HEK293 (cell line): ENCODE data around the gene DLG2.

Source experiments
- CTCF ChIA-PET: fragments of 350-600 bp; formaldehyde crosslinking; extraction: SDS; loops from one replicate; lab custom pipeline; 2021; ENCODE audit warnings: antibody characterized with exemption; lab: Yijun Ruan, JAX
- POLR2A ChIA-PET: fragments of 300-600 bp; formaldehyde crosslinking; extraction: SDS; loops from one replicate; lab custom pipeline; 2020; ENCODE audit warnings: antibody characterized with exemption, inconsistent platforms; lab: Yijun Ruan, JAX
- H3K27ac ChIP-seq: fragments of 200-500 bp; sonication (Bioruptor generic); 2 replicates; pipeline ENCODE4 v1.5.1; 2014; ENCODE audit warnings: low read depth, low read length, control low read depth, inconsistent platforms; ENCODE audit errors: extremely low read depth
- H3K36me3 ChIP-seq, 2 experiments: fragments of 200-500 bp in 1 of 2; sonication (Bioruptor generic) in 1 of 2; 1 replicate in 1 of 2; 2 replicates in 1 of 2; pipeline ENCODE4 v1.5.1; 2014 to 2017; ENCODE audit warnings: inconsistent platforms in 2 of 2, low read length in 2 of 2; ENCODE audit not compliant: control insufficient read depth in 2 of 2, insufficient read depth in 1 of 2
- H3K4me1 ChIP-seq: fragments of 200-500 bp; sonication (Bioruptor generic); 2 replicates; pipeline ENCODE4 v1.5.1; 2014; ENCODE audit warnings: mild to moderate bottlenecking, low read length, inconsistent platforms; ENCODE audit not compliant: control insufficient read depth, insufficient read depth
- H3K4me3 ChIP-seq: 2 replicates; pipeline ENCODE4 v1.5.1; 2011; ENCODE audit warnings: low read depth, mild to moderate bottlenecking, control low read depth, low read length, moderate library complexity
- H3K9me3 ChIP-seq: fragments of 200-500 bp; sonication (Bioruptor generic); 2 replicates; pipeline ENCODE4 v1.5.1; 2014; ENCODE audit warnings: low read depth, low read length, inconsistent platforms; ENCODE audit not compliant: control insufficient read depth, insufficient read depth
- BCL11B ChIP-seq: fragments of 450-650 bp; formaldehyde crosslinking; IDR thresholded peaks from 2 replicates; pipeline ENCODE4 v1.5.1; 2016; ENCODE audit warnings: low read depth, missing biosample characterization, missing genetic modification characterization
- EGR2 ChIP-seq: fragments of 450-650 bp; formaldehyde crosslinking; IDR thresholded peaks from 2 replicates; pipeline ENCODE4 v1.5.1; 2016; ENCODE audit warnings: low read depth, missing biosample characterization, missing genetic modification characterization
- KLF9 ChIP-seq: fragments of 450-650 bp; formaldehyde crosslinking; IDR thresholded peaks from 2 replicates; pipeline ENCODE4 v1.5.1; 2016; ENCODE audit warnings: missing biosample characterization, missing genetic modification characterization, low read depth
- PRDM6 ChIP-seq: fragments of 450-650 bp; formaldehyde crosslinking; IDR thresholded peaks from 2 replicates; pipeline ENCODE4 v1.5.1; 2017; ENCODE audit warnings: missing biosample characterization, missing genetic modification characterization
- REPIN1 ChIP-seq: fragments of 450-650 bp; formaldehyde crosslinking; IDR thresholded peaks from 2 replicates; pipeline ENCODE4 v1.5.1; 2017; ENCODE audit warnings: missing biosample characterization, missing genetic modification characterization, low read depth
- SP2 ChIP-seq: fragments of 450-650 bp; formaldehyde crosslinking; IDR thresholded peaks from 2 replicates; pipeline ENCODE4 v1.5.1; 2016; ENCODE audit warnings: missing biosample characterization, missing genetic modification characterization
- YY1 ChIP-seq: fragments of 450-650 bp; formaldehyde crosslinking; IDR thresholded peaks from 2 replicates; pipeline ENCODE4 v1.5.1; 2018; ENCODE audit warnings: missing biosample characterization, missing genetic modification characterization
- ZBTB17 ChIP-seq: fragments of 450-650 bp; formaldehyde crosslinking; IDR thresholded peaks from 2 replicates; pipeline ENCODE4 v1.5.1; 2016; ENCODE audit warnings: missing biosample characterization, missing genetic modification characterization
- ZFHX2 ChIP-seq: fragments of 450-650 bp; formaldehyde crosslinking; conservative IDR thresholded peaks from 2 replicates; pipeline ENCODE4 v1.5.1; 2016; ENCODE audit warnings: missing biosample characterization, missing genetic modification characterization
- ZNF10 ChIP-seq: fragments of 450-650 bp; formaldehyde crosslinking; IDR thresholded peaks from 2 replicates; pipeline ENCODE4 v1.5.1; 2017; ENCODE audit warnings: missing biosample characterization, missing genetic modification characterization
- ZNF121 ChIP-seq: fragments of 450-650 bp; formaldehyde crosslinking; IDR thresholded peaks from 2 replicates; pipeline ENCODE4 v1.5.1; 2016; ENCODE audit warnings: missing biosample characterization, missing genetic modification characterization
- ZNF138 ChIP-seq: fragments of 450-650 bp; formaldehyde crosslinking; IDR thresholded peaks from 2 replicates; pipeline ENCODE4 v1.5.1; 2016; ENCODE audit warnings: missing biosample characterization, missing genetic modification characterization, borderline replicate concordance
- ZNF157 ChIP-seq: fragments of 450-650 bp; formaldehyde crosslinking; IDR thresholded peaks from 2 replicates; pipeline ENCODE4 v1.5.1; 2016; ENCODE audit warnings: missing biosample characterization, missing genetic modification characterization
- ZNF169 ChIP-seq: fragments of 450-650 bp; formaldehyde crosslinking; IDR thresholded peaks from 2 replicates; pipeline ENCODE4 v1.5.1; 2016; ENCODE audit warnings: missing biosample characterization, missing genetic modification characterization
- ZNF24 ChIP-seq: fragments of 450-650 bp; formaldehyde crosslinking; IDR thresholded peaks from 2 replicates; pipeline ENCODE4 v1.5.1; 2016; ENCODE audit warnings: missing biosample characterization, missing genetic modification characterization
- ZNF266 ChIP-seq: fragments of 450-650 bp; formaldehyde crosslinking; IDR thresholded peaks from 2 replicates; pipeline ENCODE4 v1.5.1; 2016; ENCODE audit warnings: missing biosample characterization, missing genetic modification characterization, low read depth
- ZNF324 ChIP-seq: fragments of 450-650 bp; formaldehyde crosslinking; IDR thresholded peaks from 2 replicates; pipeline ENCODE4 v1.5.1; 2016; ENCODE audit warnings: missing biosample characterization, missing genetic modification characterization
- ZNF488 ChIP-seq: fragments of 450-650 bp; formaldehyde crosslinking; IDR thresholded peaks from 2 replicates; pipeline ENCODE4 v1.5.1; 2016; ENCODE audit warnings: missing biosample characterization, missing genetic modification characterization
- ZNF548 ChIP-seq: fragments of 450-650 bp; formaldehyde crosslinking; IDR thresholded peaks from 2 replicates; pipeline ENCODE4 v1.5.1; 2016; ENCODE audit warnings: missing biosample characterization, missing genetic modification characterization
- ZNF704 ChIP-seq: fragments of 450-650 bp; formaldehyde crosslinking; IDR thresholded peaks from 2 replicates; pipeline ENCODE4 v1.5.1; 2016; ENCODE audit warnings: missing biosample characterization, missing genetic modification characterization
- TF ChIP-seq, protein P1 (sequence below): fragments of 450-650 bp; formaldehyde crosslinking; IDR thresholded peaks from 2 replicates; pipeline ENCODE4 v1.5.1; 2016; ENCODE audit warnings: missing biosample characterization, missing genetic modification characterization
- TF ChIP-seq, protein P2 (sequence below): fragments of 450-650 bp; formaldehyde crosslinking; IDR thresholded peaks from 2 replicates; pipeline ENCODE4 v1.5.1; 2016; ENCODE audit warnings: missing biosample characterization, missing genetic modification characterization
- TF ChIP-seq, protein P3 (sequence below): fragments of 450-650 bp; formaldehyde crosslinking; IDR thresholded peaks from 2 replicates; pipeline ENCODE4 v1.5.1; 2017; ENCODE audit warnings: missing biosample characterization, missing genetic modification characterization

Gene DLG2

GRCh38 chr11:83613767-83614121 lies 2013.4 kb downstream of the DLG2 start:
- Histone ChIP-seq H3K4me3 (no peak overlapping the region), H3K9me3 (no peaks in the 10 kb centered on the region)
- POLR2A ChIA-PET: no interaction called here
- TF ChIP-seq EGR2 (no peak), ZNF324 (tag by site-specific recombination) (no peak), ZFHX2 (no peak), ZNF266 (tag by site-specific recombination) (no peak), KLF9 (tag by site-specific recombination) (no peak)
- TF ChIP-seq, protein P1, sequence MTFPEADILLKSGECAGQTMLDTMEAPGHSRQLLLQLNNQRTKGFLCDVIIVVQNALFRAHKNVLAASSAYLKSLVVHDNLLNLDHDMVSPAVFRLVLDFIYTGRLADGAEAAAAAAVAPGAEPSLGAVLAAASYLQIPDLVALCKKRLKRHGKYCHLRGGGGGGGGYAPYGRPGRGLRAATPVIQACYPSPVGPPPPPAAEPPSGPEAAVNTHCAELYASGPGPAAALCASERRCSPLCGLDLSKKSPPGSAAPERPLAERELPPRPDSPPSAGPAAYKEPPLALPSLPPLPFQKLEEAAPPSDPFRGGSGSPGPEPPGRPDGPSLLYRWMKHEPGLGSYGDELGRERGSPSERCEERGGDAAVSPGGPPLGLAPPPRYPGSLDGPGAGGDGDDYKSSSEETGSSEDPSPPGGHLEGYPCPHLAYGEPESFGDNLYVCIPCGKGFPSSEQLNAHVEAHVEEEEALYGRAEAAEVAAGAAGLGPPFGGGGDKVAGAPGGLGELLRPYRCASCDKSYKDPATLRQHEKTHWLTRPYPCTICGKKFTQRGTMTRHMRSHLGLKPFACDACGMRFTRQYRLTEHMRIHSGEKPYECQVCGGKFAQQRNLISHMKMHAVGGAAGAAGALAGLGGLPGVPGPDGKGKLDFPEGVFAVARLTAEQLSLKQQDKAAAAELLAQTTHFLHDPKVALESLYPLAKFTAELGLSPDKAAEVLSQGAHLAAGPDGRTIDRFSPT (tag by site-specific recombination): no peak
- TF ChIP-seq, protein P2, sequence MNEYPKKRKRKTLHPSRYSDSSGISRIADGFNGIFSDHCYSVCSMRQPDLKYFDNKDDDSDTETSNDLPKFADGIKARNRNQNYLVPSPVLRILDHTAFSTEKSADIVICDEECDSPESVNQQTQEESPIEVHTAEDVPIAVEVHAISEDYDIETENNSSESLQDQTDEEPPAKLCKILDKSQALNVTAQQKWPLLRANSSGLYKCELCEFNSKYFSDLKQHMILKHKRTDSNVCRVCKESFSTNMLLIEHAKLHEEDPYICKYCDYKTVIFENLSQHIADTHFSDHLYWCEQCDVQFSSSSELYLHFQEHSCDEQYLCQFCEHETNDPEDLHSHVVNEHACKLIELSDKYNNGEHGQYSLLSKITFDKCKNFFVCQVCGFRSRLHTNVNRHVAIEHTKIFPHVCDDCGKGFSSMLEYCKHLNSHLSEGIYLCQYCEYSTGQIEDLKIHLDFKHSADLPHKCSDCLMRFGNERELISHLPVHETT (tag by site-specific recombination): no peak
- TF ChIP-seq, all 188 proteins: peak for 0
- no peaks in the 10 kb centered on the region for H3K4me1 ChIP-seq
- no peaks in the 10 kb centered on the region for H3K36me3 ChIP-seq
- no peak overlapping the region for H3K27ac ChIP-seq
- CTCF ChIA-PET: interaction anchor here (0.6 kb wide), 1 partner anchor 71 kb away, joined by 4 read pairs; no protein-coding TSS in a partner anchor

GRCh38 chr11:83612891-83613766 lies 2014.0 kb downstream of the DLG2 start:
- Histone ChIP-seq H3K9me3 (no peaks in the 10 kb centered on the region), H3K4me3 (no peak overlapping the region), H3K27ac (no peak overlapping the region), H3K36me3 (no peaks in the 10 kb centered on the region), H3K4me1 (no peaks in the 10 kb centered on the region)
- POLR2A ChIA-PET: no interaction called here
- no peak for TF ChIP-seq YY1
- TF ChIP-seq ZNF24: no peak
- no peak for TF ChIP-seq ZNF138 (tag by site-specific recombination)
- no peak for TF ChIP-seq ZNF488 (tag by site-specific recombination)
- TF ChIP-seq BCL11B (tag by site-specific recombination): no peak
- no peak for TF ChIP-seq ZNF121 (tag by site-specific recombination)
- TF ChIP-seq REPIN1 (tag by site-specific recombination): no peak
- TF ChIP-seq ZNF169: no peak
- TF ChIP-seq ZNF157 (tag by site-specific recombination): no peak
- TF ChIP-seq ZNF548: no peak
- TF ChIP-seq, protein P3, sequence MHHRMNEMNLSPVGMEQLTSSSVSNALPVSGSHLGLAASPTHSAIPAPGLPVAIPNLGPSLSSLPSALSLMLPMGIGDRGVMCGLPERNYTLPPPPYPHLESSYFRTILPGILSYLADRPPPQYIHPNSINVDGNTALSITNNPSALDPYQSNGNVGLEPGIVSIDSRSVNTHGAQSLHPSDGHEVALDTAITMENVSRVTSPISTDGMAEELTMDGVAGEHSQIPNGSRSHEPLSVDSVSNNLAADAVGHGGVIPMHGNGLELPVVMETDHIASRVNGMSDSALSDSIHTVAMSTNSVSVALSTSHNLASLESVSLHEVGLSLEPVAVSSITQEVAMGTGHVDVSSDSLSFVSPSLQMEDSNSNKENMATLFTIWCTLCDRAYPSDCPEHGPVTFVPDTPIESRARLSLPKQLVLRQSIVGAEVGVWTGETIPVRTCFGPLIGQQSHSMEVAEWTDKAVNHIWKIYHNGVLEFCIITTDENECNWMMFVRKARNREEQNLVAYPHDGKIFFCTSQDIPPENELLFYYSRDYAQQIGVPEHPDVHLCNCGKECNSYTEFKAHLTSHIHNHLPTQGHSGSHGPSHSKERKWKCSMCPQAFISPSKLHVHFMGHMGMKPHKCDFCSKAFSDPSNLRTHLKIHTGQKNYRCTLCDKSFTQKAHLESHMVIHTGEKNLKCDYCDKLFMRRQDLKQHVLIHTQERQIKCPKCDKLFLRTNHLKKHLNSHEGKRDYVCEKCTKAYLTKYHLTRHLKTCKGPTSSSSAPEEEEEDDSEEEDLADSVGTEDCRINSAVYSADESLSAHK (tag by site-specific recombination): no peak
- no peak for TF ChIP-seq ZNF10
- TF ChIP-seq, protein P2 (tag by site-specific recombination): no peak
- TF ChIP-seq PRDM6 (tag by site-specific recombination): no peak
- TF ChIP-seq ZNF704 (tag by site-specific recombination): no peak
- no peak for TF ChIP-seq KLF9 (tag by site-specific recombination)
- no peak for TF ChIP-seq SP2 (tag by site-specific recombination)
- no peak for TF ChIP-seq ZBTB17 (tag by site-specific recombination)
- CTCF ChIA-PET: interaction anchor here (0.6 kb wide), 1 partner anchor 71 kb away, joined by 4 read pairs; no protein-coding TSS in a partner anchor
